SK-N-SH (cell line): ENCODE measurements around the gene TGIF1.

Source experiments
- EZH2phosphoT487 ChIP-seq: fragments of 200-600 bp; sonication (generic); IDR thresholded peaks from 2 replicates; pipeline ENCODE4 v1.6.1; 2017; ENCODE audit warnings: low read depth, mixed run types, mild to moderate bottlenecking, antibody characterized with exemption, moderate library complexity, borderline replicate concordance
- FOXJ3 ChIP-seq: sonication (generic); formaldehyde crosslinking; IDR thresholded peaks from 2 replicates; pipeline ENCODE4 v1.5.1; 2020; ENCODE audit warnings: mild to moderate bottlenecking, missing genetic modification reagents
- JUND ChIP-seq: IDR thresholded peaks from 2 replicates; pipeline ENCODE4 v1.4.0; 2012
- RFX5 ChIP-seq: IDR thresholded peaks from 2 replicates; pipeline ENCODE4 v1.6.1; 2012; ENCODE audit warnings: mild to moderate bottlenecking, improper control_type of control experiment, low read length
- TEAD4 ChIP-seq: IDR thresholded peaks from 2 replicates; pipeline ENCODE4 v1.4.0; 2012; ENCODE audit warnings: mild to moderate bottlenecking, borderline replicate concordance; ENCODE audit not compliant: insufficient read depth
- USF1 ChIP-seq: IDR thresholded peaks from 2 replicates; pipeline ENCODE4 v1.4.0; 2012; ENCODE audit warnings: low read depth, borderline replicate concordance

- TF ChIP-seq USF1 = no peak
- no peak for TF ChIP-seq FOXJ3
- TF ChIP-seq JUND = no peak
- TF ChIP-seq RFX5 = no peak
- no peak for TF ChIP-seq EZH2phosphoT487
- no peak for TF ChIP-seq TEAD4
Observed at GRCh38 chr18:3455907-3456685, 6.1 kb downstream of the TGIF1 start.
